Ishikawa (cell line): ENCODE results near the gene KCNC3.

Experiments used
- CEBPB ChIP-seq: IDR thresholded peaks from 2 replicates; pipeline ENCODE4 v1.6.1; 2012
- CREB1 ChIP-seq: IDR thresholded peaks from 2 replicates; pipeline ENCODE4 v1.6.1; 2012; ENCODE audit warnings: low read depth
- EP300 ChIP-seq: IDR thresholded peaks from 2 replicates; pipeline ENCODE4 v1.6.1; 2012; ENCODE audit warnings: borderline replicate concordance
- NFIC ChIP-seq: IDR thresholded peaks from 2 replicates; pipeline ENCODE4 v1.6.1; 2012
- RAD21 ChIP-seq: IDR thresholded peaks from 2 replicates; pipeline ENCODE4 v1.6.1; 2012; ENCODE audit warnings: low read depth
- TAF1 ChIP-seq: IDR thresholded peaks from 2 replicates; pipeline ENCODE4 v1.6.1; 2012; ENCODE audit warnings: low read depth, mild to moderate bottlenecking
- TEAD4 ChIP-seq: IDR thresholded peaks from 2 replicates; pipeline ENCODE4 v1.6.1; 2012
- YY1 ChIP-seq: IDR thresholded peaks from 2 replicates; pipeline ENCODE4 v1.6.1; 2012; ENCODE audit warnings: low read depth
- ZBTB7A ChIP-seq: IDR thresholded peaks from 2 replicates; pipeline ENCODE4 v1.6.1; 2012; ENCODE audit warnings: low read depth
- TF ChIP-seq, protein P1 (sequence below): IDR thresholded peaks from 2 replicates; pipeline ENCODE4 v1.6.1; 2012; ENCODE audit warnings: low read depth, mild to moderate bottlenecking
- TF ChIP-seq, protein P2 (sequence below): IDR thresholded peaks from 2 replicates; pipeline ENCODE4 v1.6.1; 2012
- TF ChIP-seq, protein P3 (sequence below): IDR thresholded peaks from 2 replicates; pipeline ENCODE4 v1.6.1; 2012

DNA sequence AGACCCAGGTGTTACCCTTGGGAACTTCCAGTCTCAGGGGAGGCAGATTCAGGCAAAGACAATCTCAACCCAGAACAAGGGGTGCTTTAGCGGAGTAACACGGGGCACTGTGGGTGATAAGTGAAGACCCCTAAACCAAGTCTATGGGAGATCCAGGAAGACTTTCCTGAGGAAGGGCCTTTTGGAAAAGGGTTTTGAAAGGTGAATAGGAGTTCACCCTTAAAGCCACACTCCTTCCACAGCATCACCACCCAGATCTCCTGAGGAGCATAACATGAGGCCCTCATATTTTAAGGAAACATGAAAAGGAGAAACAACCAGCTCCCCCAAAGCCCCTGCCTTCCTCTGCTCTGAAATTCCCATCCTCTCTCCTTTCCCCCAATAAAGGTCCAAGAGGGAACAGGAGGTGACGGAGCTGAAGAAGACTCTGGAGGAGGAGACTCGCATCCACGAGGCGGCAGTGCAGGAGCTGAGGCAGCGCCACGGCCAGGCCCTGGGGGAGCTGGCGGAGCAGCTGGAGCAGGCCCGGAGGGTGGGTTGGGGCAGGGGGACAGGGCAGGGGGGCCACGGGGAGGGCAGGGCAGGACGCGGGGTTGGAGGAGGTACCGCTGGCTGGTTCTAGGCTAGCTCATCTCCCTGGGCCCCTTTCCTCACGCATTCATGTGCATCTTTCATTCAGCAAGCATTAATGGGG is 52.7 kb downstream of the KCNC3 start:
- TF ChIP-seq, protein P1, sequence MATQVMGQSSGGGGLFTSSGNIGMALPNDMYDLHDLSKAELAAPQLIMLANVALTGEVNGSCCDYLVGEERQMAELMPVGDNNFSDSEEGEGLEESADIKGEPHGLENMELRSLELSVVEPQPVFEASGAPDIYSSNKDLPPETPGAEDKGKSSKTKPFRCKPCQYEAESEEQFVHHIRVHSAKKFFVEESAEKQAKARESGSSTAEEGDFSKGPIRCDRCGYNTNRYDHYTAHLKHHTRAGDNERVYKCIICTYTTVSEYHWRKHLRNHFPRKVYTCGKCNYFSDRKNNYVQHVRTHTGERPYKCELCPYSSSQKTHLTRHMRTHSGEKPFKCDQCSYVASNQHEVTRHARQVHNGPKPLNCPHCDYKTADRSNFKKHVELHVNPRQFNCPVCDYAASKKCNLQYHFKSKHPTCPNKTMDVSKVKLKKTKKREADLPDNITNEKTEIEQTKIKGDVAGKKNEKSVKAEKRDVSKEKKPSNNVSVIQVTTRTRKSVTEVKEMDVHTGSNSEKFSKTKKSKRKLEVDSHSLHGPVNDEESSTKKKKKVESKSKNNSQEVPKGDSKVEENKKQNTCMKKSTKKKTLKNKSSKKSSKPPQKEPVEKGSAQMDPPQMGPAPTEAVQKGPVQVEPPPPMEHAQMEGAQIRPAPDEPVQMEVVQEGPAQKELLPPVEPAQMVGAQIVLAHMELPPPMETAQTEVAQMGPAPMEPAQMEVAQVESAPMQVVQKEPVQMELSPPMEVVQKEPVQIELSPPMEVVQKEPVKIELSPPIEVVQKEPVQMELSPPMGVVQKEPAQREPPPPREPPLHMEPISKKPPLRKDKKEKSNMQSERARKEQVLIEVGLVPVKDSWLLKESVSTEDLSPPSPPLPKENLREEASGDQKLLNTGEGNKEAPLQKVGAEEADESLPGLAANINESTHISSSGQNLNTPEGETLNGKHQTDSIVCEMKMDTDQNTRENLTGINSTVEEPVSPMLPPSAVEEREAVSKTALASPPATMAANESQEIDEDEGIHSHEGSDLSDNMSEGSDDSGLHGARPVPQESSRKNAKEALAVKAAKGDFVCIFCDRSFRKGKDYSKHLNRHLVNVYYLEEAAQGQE = no peak
- TF ChIP-seq EP300 (no peak), CREB1 (no peak), CEBPB (no peak), ZBTB7A (no peak), TEAD4 (no peak), YY1 (no peak), TAF1 (no peak), RAD21 (no peak), NFIC (no peak)
- TF ChIP-seq, protein P2, sequence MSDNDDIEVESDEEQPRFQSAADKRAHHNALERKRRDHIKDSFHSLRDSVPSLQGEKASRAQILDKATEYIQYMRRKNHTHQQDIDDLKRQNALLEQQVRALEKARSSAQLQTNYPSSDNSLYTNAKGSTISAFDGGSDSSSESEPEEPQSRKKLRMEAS = no peak
- TF ChIP-seq, protein P3, sequence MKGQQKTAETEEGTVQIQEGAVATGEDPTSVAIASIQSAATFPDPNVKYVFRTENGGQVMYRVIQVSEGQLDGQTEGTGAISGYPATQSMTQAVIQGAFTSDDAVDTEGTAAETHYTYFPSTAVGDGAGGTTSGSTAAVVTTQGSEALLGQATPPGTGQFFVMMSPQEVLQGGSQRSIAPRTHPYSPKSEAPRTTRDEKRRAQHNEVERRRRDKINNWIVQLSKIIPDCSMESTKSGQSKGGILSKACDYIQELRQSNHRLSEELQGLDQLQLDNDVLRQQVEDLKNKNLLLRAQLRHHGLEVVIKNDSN = no peak
